ENCODE results near the gene RHBDL2. TPM values are rescaled to one million over a fixed set of nuclear protein-coding genes. Genes with fewer than 3 reads are reported as not detected.

RHBDL2 gene, protein sequence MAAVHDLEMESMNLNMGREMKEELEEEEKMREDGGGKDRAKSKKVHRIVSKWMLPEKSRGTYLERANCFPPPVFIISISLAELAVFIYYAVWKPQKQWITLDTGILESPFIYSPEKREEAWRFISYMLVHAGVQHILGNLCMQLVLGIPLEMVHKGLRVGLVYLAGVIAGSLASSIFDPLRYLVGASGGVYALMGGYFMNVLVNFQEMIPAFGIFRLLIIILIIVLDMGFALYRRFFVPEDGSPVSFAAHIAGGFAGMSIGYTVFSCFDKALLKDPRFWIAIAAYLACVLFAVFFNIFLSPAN
- total RNA-seq: 0.60 and 0.79 TPM in 2 replicates

DNA sequence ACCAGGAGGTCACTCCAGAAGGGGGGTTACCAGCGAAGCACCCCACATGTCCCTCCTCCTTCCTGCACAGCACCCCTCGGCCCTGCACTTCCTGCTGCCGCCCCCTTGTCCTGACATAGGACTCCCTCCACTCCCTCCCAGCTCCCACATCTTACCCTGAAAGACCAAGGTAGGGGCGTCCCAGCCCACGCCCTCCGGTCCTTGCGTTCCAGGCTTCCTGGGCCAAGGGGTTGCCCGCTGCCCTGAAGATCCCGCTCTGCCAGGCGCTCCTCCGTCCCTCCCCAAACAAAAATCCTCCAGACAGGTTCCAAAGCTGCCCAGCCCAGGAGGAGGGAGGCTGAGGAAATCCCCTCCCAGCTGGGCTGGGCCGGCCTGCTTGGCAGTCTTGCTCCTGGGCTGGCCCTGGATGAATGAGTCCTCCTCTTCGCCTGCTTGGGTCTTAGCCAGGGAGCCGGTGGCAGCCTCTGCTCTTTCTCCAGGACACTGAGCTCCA lies at the start of gene RHBDL2:
Gene RHBDL2, minus strand, starts transcription at position 304 of the 493 bp plus-strand sequence. CDS start 22,618 bp downstream, outside the sequence.

DNA sequence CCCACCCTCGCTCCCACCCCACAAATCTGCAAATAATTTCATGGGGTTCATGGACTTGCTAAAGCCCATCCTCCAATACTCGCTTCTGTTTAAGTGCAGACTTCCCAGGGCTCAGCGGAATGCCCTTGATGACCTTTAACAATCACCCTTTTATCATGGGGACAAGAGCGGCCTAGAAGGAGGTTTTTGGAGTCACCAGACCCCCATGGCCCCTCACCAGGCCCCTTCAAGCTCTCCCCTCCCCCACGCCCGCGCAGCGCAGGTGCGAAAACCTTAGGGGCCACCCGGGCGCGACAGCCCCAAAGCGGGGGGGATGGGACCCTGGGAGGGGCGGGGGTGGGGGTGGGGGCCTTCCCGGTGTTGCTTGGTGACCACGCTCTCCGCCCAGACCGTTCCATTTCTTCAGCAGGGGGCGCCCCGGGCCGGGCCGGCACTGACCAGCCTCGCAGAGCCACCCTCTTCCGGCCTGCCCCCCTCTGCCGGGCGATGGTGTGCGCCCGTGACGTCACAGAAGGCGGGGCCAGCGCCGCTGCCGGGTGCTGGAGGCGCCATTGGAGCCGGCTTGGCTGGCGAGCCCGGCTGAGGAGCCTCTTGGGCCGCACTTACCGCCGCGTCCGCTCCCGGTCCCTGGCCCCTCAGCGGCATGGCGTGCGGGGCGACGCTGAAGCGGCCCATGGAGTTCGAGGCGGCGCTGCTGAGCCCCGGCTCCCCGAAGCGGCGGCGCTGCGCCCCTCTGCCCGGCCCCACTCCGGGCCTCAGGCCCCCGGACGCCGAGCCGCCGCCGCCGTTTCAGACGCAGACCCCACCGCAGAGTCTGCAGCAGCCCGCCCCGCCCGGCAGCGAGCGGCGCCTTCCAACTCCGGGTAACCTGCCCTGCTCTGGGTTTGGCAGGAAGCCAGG lies 49.4 kb upstream of the RHBDL2 start, which contains the start of gene AKIRIN1:
Gene AKIRIN1, plus strand, starts transcription at position 539 of the 900 bp plus-strand sequence. Its CDS starts 105 bp downstream, at position 644.

DNA sequence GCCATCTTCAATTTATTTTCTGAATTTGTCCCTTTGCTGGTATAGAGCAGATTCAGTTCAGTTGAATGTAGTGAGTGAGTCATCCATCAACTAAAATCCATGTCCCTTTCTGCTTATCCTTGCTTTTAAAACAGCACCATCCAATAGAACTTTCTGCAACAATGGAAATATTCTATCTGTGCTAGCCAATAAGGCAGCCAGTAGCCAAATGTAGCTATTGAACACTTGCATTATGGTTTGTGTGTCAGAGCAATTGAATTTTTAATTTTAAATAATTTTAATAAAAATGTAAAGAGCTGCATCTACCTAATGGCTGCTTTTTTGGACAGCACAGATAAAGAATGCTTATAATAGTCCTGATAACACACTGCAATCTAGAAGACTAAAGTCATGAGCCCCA lies 60.1 kb downstream of the RHBDL2 start, which contains the start of gene GJA9:
Gene GJA9, minus strand, starts transcription at position 101 of the 400 bp plus-strand sequence. CDS start 5,489 bp downstream, outside the sequence.

DNA sequence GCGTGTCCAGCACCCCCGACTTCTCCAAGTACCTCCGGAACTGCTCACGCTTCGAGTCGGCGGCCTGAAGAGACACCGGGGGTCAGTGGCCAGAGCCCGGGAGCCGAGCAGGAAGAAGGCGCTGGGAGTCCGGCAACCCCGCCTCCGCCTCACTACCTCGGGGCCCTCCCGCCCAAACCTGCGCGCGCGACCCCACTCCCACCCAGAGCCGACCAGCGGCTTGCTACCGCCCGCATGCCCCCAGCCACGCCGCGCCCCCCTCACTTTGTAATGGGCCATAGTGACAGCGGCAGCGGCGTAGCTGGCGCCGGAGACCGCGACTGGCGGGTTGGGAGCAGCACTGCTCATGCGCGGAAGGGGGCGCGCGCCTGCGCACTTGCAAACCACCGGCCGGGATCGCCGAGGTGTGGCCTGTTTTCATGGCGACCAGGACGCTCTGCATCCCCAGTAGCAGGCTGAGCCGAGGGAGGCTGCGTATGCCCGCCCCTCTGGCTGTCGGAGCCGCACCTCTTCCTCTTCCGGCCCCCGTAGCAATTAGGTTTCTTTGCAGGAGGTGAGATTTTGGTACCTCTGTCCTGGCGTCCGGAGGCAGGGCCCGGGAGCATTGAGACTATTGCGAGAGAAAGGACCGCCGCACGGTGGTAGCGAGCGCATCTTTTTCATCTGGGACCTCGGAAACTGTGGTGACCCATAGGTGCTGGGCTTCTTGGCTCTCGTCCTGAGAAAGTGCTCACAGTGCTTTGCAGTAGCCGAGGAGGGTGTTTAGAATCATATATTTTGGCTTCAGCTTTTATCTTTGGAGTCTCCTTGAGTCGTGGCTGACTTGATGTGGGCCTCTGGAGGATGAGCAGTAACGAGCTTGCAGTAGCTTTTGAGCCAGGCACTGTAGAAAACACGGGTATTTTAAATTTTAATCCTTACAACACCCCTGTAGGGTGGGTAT lies 68.3 kb downstream of the RHBDL2 start, which contains the start of gene MYCBP:
Gene MYCBP, minus strand, starts transcription at position 322 of the 943 bp plus-strand sequence. Its CDS starts 43 bp downstream, at position 279.

DNA sequence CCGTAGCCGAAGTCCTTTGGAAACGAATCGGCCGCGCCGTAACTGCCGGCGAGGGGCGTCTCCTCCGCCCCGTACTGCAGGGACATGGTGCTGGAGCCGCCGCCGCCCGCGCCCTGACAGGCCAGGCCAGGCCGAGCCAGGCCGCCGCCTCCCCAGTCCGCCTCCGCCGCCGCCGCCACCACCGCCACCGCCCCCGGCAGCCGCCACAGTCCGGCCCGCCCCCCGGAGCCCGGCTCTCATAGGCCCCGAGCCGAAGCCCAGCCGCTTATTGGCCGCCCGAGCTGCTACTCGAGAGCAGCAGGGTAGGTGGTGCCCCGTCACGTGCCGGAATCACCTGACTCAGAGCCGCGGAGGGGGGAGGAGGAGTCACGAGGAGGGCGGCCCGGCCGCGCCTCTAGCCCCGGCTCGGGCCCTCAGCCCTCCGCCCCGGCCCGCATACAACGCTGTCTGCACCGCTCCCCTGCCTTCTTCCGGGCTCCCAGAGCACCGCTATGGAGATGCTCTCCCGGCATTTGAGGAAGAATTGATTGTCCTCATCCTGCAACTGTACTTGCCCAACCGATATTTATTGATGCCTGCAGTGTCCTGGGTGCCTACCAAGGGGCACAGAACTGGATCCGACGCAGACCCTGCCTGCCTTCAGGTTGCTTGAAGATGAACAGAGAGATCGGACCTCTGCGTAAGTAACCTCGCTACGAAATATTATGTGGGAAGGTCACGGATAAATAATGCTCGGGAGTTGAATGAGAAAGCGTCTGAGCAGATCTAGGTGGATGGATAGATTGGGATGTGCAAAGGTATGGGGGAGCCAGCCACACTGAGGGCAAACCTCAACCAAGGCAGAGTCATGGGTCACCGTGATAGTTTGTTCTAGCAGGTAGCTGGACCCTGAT lies 81.8 kb downstream of the RHBDL2 start, which contains the start of gene RRAGC:
Gene RRAGC, minus strand, starts transcription at position 212 of the 893 bp plus-strand sequence. Its CDS starts 126 bp downstream, at position 86.

Other genes with a start within 250 kb of the RHBDL2 start
- 19.3 and 26.8 TPM in 2 replicates for gene RRAGC, start 82.1 kb downstream of the RHBDL2 start, total RNA-seq
- 1.5 and 3.3 TPM in 2 replicates for gene MYCBP, start 68.5 kb downstream of the RHBDL2 start, total RNA-seq
- gene GJA9, start 60.2 kb downstream of the RHBDL2 start, total RNA-seq: not detected in 2 replicates
- 17.4 and 21.9 TPM in 2 replicates for gene AKIRIN1, start 49.4 kb upstream of the RHBDL2 start, total RNA-seq
- gene NDUFS5, start 84.5 kb upstream of the RHBDL2 start, total RNA-seq: 860 and 897 TPM in 2 replicates

All from bronchial smooth muscle cell (primary cell).